Measurements from ENCODE around the gene SCD5.

- TF ChIP-seq CTCF (IDR thresholded peaks at IDR 0.05; ENCODE audit: low read length) (no peak), EZH2phosphoT487 (IDR thresholded peaks at IDR 0.05; ENCODE audit: low read length) (no peak), EZH2 (optimal IDR thresholded peaks at IDR 0.05; ENCODE audit: low read depth, low read length) (no peak)
Observed at GRCh38 chr4:82775243-82775642, 23.4 kb downstream of the SCD5 start.
